Immature natural killer cell (primary cell): Measurements from ENCODE around the gene RING1. TPM values are rescaled to one million over a fixed set of nuclear protein-coding genes. Genes with fewer than 3 reads are reported as not detected.

ENCODE experiments used
- polyA plus RNA-seq, 3 donors: library from polyadenylated mRNA; unstranded; fragments of 300-500 nt; fragmentation: Illumina TruSeq; gene quantifications; one replicate each; pipeline ENCODE4 v1.2.3, GENCODE V29; 2021

The RING1 gene
- polyA plus RNA-seq, 3 donors from 2014 or later = 5.5 to 9.5 (median 9.2) TPM

Other genes starting within 250 kb of the RING1 start
- 100 to 1,000 TPM in 1 of 3 donors, 10 to 100 TPM in 2; 29.8 to 119 (median 31.5) TPM for gene BRD2, start 239.9 kb upstream of the RING1 start, polyA plus RNA-seq
- gene HLA-DOA, start 198.9 kb upstream of the RING1 start, polyA plus RNA-seq = 1 to 10 TPM in 2 of 3 donors, under 1 TPM in 1; 0.37 to 5.2 (median 2.8) TPM
- gene HLA-DPA1, start 134.9 kb upstream of the RING1 start, polyA plus RNA-seq = 100 to 1,000 TPM; 173 to 252 (median 202) TPM
- gene HLA-DPB1, start 132.5 kb upstream of the RING1 start, polyA plus RNA-seq = 100 to 1,000 TPM; 183 to 353 (median 296) TPM
- under 1 TPM in 2 of 3 donors, not detected in 1; 0.33 to 0.67 TPM for gene COL11A2, start 16.0 kb upstream of the RING1 start, polyA plus RNA-seq
- gene RXRB, start 7.8 kb upstream of the RING1 start, polyA plus RNA-seq = 10 to 100 TPM in 1 of 3 donors, 1 to 10 TPM in 2; 6.0 to 11.8 (median 6.9) TPM
- gene SLC39A7, start 7.6 kb upstream of the RING1 start, polyA plus RNA-seq = 10 to 100 TPM; 27.4 to 67.5 (median 45.4) TPM
- gene HSD17B8, start 3.8 kb upstream of the RING1 start, polyA plus RNA-seq = 10 to 100 TPM; 28.8 to 47.6 (median 34.3) TPM
- gene VPS52, start 63.4 kb downstream of the RING1 start, polyA plus RNA-seq = 10 to 100 TPM; 11.6 to 26.8 (median 16.8) TPM
- gene RPS18, start 63.6 kb downstream of the RING1 start, polyA plus RNA-seq = 1,000 to 10,000 TPM; 2,992 to 6,506 (median 3,113) TPM
- 10 to 100 TPM; 38.6 to 55.0 (median 44.1) TPM for gene B3GALT4, start 68.6 kb downstream of the RING1 start, polyA plus RNA-seq
- gene WDR46, start 80.7 kb downstream of the RING1 start, polyA plus RNA-seq = 10 to 100 TPM; 59.4 to 81.6 (median 74.3) TPM
- 10 to 100 TPM; 25.7 to 55.6 (median 49.2) TPM for gene PFDN6, start 81.1 kb downstream of the RING1 start, polyA plus RNA-seq
- gene RGL2, start 90.4 kb downstream of the RING1 start, polyA plus RNA-seq = 10 to 100 TPM in 1 of 3 donors, 1 to 10 TPM in 2; 5.9 to 14.7 (median 8.0) TPM
- gene TAPBP, start 105.6 kb downstream of the RING1 start, polyA plus RNA-seq = 100 to 1,000 TPM; 303 to 707 (median 457) TPM
- gene ZBTB22, start 109.2 kb downstream of the RING1 start, polyA plus RNA-seq = 10 to 100 TPM; 14.5 to 18.1 (median 14.7) TPM
- gene DAXX, start 114.5 kb downstream of the RING1 start, polyA plus RNA-seq = 100 to 1,000 TPM in 1 of 3 donors, 10 to 100 TPM in 2; 71.6 to 159 (median 75.1) TPM
- 1 to 10 TPM in 2 of 3 donors, not detected in 1; 2.2 to 3.7 TPM for gene KIFC1, start 183.3 kb downstream of the RING1 start, polyA plus RNA-seq
- 10 to 100 TPM; 22.7 to 36.5 (median 29.8) TPM for gene PHF1, start 202.5 kb downstream of the RING1 start, polyA plus RNA-seq
- gene CUTA, start 209.6 kb downstream of the RING1 start, polyA plus RNA-seq = 100 to 1,000 TPM; 367 to 404 (median 404) TPM
- gene SYNGAP1, start 211.6 kb downstream of the RING1 start, polyA plus RNA-seq = under 1 TPM; 0.02 to 0.32 (median 0.20) TPM
- gene ZBTB9, start 246.1 kb downstream of the RING1 start, polyA plus RNA-seq = 1 to 10 TPM; 1.2 to 7.0 (median 3.0) TPM